Measurements from ENCODE around the gene GRPEL2. TPM values are rescaled to one million over a fixed set of nuclear protein-coding genes. Genes with fewer than 3 reads are reported as not detected.

The GRPEL2 gene
- total RNA-seq, 1 donor from 2014 or later, result 22.6 TPM

- Mint-ChIP-seq H3K36me3 (no peaks in the 10 kb centered on the region), H3K27ac (no peak overlapping the region), H3K4me3 (no peak overlapping the region), H3K4me1 (ENCODE audit: unreplicated experiment) (peaks cover 5% of the 10 kb centered on the region), H3K27me3 (no peaks in the 10 kb centered on the region), H3K9me3 (no peaks in the 10 kb centered on the region)
- TF ChIP-seq CTCF (conservative IDR thresholded peaks at IDR 0.05), result no peak
- no peak for DNase-seq (ENCODE audit: extremely low spot score, unreplicated experiment)
Observed at GRCh38 chr5:149300441-149300840, 44.9 kb upstream of the GRPEL2 start.

- Mint-ChIP-seq H3K36me3 (no peaks in the 10 kb centered on the region), H3K27me3 (no peaks in the 10 kb centered on the region), H3K27ac (no peak overlapping the region), H3K4me3 (no peak overlapping the region), H3K9me3 (no peaks in the 10 kb centered on the region), H3K4me1 (ENCODE audit: unreplicated experiment) (peaks cover 11% of the 10 kb centered on the region)
- no peak for TF ChIP-seq CTCF (conservative IDR thresholded peaks at IDR 0.05)
- no peak for DNase-seq (ENCODE audit: extremely low spot score, unreplicated experiment)
Observed at GRCh38 chr5:149301049-149301743, 44.1 kb upstream of the GRPEL2 start.

- H3K4me3 Mint-ChIP-seq, result no peak overlapping the region
- no peaks in the 10 kb centered on the region for H3K9me3 Mint-ChIP-seq
- H3K27me3 Mint-ChIP-seq, result no peaks in the 10 kb centered on the region
- H3K4me1 Mint-ChIP-seq (ENCODE audit: unreplicated experiment), result peaks cover 7% of the 10 kb centered on the region
- H3K27ac Mint-ChIP-seq, result no peak overlapping the region
- H3K36me3 Mint-ChIP-seq, result no peaks in the 10 kb centered on the region
- no peak for TF ChIP-seq CTCF (conservative IDR thresholded peaks at IDR 0.05)
- DNase-seq (ENCODE audit: extremely low spot score, unreplicated experiment), result no peak
Observed at GRCh38 chr5:149301744-149302380, 43.4 kb upstream of the GRPEL2 start.

GRCh38 chr5:149302641-149303040 lies 42.7 kb upstream of the GRPEL2 start:
- no peak for DNase-seq (ENCODE audit: extremely low spot score, unreplicated experiment)
- Mint-ChIP-seq H3K4me1 (ENCODE audit: unreplicated experiment) (peaks cover 7% of the 10 kb centered on the region), H3K27ac (no peak overlapping the region), H3K4me3 (no peak overlapping the region), H3K27me3 (no peaks in the 10 kb centered on the region), H3K9me3 (no peaks in the 10 kb centered on the region), H3K36me3 (no peaks in the 10 kb centered on the region)
- no peak for TF ChIP-seq CTCF (conservative IDR thresholded peaks at IDR 0.05)

- Mint-ChIP-seq H3K9me3 (no peaks in the 10 kb centered on the region), H3K4me3 (no peak overlapping the region), H3K36me3 (no peaks in the 10 kb centered on the region)
Observed at GRCh38 chr5:149303210-149303609, 42.1 kb upstream of the GRPEL2 start.

More at GRCh38 chr5:149303210-149303609, 42.1 kb upstream of the GRPEL2 start:
- peaks cover 7% of the 10 kb centered on the region for H3K4me1 Mint-ChIP-seq (ENCODE audit: unreplicated experiment)
- H3K27ac Mint-ChIP-seq, result no peak overlapping the region
- no peak for TF ChIP-seq CTCF (conservative IDR thresholded peaks at IDR 0.05)
- H3K27me3 Mint-ChIP-seq, result no peaks in the 10 kb centered on the region
- no peak for DNase-seq (ENCODE audit: extremely low spot score, unreplicated experiment)
